ENCODE data around the gene RALGAPA1. TPM values are rescaled to one million over a fixed set of nuclear protein-coding genes. Genes with fewer than 3 reads are reported as not detected.

Gene RALGAPA1
- total RNA-seq, 1 experiment from 2014 or later: 31.7 TPM

- H3K4me3 Mint-ChIP-seq: no peak overlapping the region
- CTCF ChIA-PET: interaction anchor here (1.3 kb wide), 1 partner anchor 25 kb away, joined by 3 read pairs; the partner anchor contains the start of gene INSM2
These were observed 250.4 kb downstream of the RALGAPA1 start for GRCh38 chr14:35558680-35559079.

More at GRCh38 chr14:35558680-35559079, 250.4 kb downstream of the RALGAPA1 start:
- Mint-ChIP-seq H3K27me3 (ENCODE audit: low read depth) (no peaks in the 10 kb centered on the region), H3K36me3 (no peaks in the 10 kb centered on the region), H3K4me1 (peaks cover 16% of the 10 kb centered on the region), H3K9me3 (no peaks in the 10 kb centered on the region), H3K27ac (no peak overlapping the region)
- POLR2A ChIA-PET: no interaction called here
- no peak for DNase-seq (ENCODE audit: low spot score)
- no peak for TF ChIP-seq CBFB (CRISPR knock-in tag; IDR thresholded peaks at IDR 0.05; ENCODE audit: low read depth)
- TF ChIP-seq GTF2I (CRISPR knock-in tag; conservative IDR thresholded peaks at IDR 0.05): no peak
- TF ChIP-seq E2F5 (CRISPR knock-in tag; IDR thresholded peaks at IDR 0.05): no peak
- TF ChIP-seq MXD4 (CRISPR knock-in tag; IDR thresholded peaks at IDR 0.05; ENCODE audit: borderline replicate concordance): no peak
- TF ChIP-seq SMAD4 (CRISPR knock-in tag; IDR thresholded peaks at IDR 0.05): no peak
- no peak for TF ChIP-seq OVOL2 (CRISPR knock-in tag; IDR thresholded peaks at IDR 0.05; ENCODE audit: borderline replicate concordance)
- TF ChIP-seq RORB (CRISPR knock-in tag; IDR thresholded peaks at IDR 0.05): no peak
- TF ChIP-seq, protein P1, sequence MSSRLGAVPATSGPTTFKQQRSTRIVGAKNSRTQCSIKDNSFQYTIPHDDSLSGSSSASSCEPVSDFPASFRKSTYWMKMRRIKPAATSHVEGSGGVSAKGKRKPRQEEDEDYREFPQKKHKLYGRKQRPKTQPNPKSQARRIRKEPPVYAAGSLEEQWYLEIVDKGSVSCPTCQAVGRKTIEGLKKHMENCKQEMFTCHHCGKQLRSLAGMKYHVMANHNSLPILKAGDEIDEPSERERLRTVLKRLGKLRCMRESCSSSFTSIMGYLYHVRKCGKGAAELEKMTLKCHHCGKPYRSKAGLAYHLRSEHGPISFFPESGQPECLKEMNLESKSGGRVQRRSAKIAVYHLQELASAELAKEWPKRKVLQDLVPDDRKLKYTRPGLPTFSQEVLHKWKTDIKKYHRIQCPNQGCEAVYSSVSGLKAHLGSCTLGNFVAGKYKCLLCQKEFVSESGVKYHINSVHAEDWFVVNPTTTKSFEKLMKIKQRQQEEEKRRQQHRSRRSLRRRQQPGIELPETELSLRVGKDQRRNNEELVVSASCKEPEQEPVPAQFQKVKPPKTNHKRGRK (CRISPR knock-in tag; IDR thresholded peaks at IDR 0.05; ENCODE audit: borderline replicate concordance): no peak
- no peak for TF ChIP-seq PRRX2 (CRISPR knock-in tag; IDR thresholded peaks at IDR 0.05)
- TF ChIP-seq ATF3 (CRISPR knock-in tag; conservative IDR thresholded peaks at IDR 0.05): no peak
- TF ChIP-seq, protein P2, sequence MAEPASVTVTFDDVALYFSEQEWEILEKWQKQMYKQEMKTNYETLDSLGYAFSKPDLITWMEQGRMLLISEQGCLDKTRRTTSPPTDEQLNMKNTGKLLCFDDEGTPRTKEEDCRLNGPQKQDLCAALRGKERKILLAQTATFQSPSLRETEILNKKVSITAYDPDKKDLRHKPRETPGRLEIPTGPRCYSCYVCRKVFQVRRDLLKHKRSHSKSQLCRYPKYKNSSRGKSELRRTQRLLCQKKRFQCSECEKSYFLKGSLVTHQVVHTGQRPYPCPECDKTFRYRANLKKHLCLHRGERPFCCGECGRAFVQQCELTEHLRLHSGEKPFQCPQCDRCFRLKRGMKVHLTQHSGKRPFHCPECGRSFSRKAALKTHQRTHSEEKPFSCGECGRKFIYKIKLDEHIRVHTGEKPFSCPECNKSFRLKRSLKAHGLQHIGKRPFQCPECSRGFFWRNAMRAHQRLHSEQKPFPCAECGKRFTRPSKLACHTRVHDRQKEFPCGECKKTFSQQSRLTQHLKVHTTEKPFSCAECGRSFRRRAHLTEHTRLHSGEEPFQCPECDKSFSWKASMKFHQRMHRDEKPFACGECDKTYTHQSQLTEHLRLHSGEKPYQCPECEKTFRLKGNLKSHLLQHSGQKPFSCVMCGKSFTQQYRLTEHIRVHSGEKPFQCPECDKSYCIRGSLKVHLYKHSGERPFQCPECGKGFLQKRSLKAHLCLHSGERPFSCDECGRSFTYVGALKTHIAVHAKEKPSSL (CRISPR knock-in tag; conservative IDR thresholded peaks at IDR 0.05): no peak
- no peak for TF ChIP-seq GABPB1 (CRISPR knock-in tag; IDR thresholded peaks at IDR 0.05)
- TF ChIP-seq, protein P3, sequence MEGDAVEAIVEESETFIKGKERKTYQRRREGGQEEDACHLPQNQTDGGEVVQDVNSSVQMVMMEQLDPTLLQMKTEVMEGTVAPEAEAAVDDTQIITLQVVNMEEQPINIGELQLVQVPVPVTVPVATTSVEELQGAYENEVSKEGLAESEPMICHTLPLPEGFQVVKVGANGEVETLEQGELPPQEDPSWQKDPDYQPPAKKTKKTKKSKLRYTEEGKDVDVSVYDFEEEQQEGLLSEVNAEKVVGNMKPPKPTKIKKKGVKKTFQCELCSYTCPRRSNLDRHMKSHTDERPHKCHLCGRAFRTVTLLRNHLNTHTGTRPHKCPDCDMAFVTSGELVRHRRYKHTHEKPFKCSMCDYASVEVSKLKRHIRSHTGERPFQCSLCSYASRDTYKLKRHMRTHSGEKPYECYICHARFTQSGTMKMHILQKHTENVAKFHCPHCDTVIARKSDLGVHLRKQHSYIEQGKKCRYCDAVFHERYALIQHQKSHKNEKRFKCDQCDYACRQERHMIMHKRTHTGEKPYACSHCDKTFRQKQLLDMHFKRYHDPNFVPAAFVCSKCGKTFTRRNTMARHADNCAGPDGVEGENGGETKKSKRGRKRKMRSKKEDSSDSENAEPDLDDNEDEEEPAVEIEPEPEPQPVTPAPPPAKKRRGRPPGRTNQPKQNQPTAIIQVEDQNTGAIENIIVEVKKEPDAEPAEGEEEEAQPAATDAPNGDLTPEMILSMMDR (IDR thresholded peaks at IDR 0.05): no peak
- no peak for TF ChIP-seq KAT7 (CRISPR knock-in tag; IDR thresholded peaks at IDR 0.05; ENCODE audit: borderline replicate concordance)
- TF ChIP-seq JUN (CRISPR knock-in tag; IDR thresholded peaks at IDR 0.05): no peak
- no peak for TF ChIP-seq TEAD4 (CRISPR knock-in tag; IDR thresholded peaks at IDR 0.05)
- TF ChIP-seq, protein P4, sequence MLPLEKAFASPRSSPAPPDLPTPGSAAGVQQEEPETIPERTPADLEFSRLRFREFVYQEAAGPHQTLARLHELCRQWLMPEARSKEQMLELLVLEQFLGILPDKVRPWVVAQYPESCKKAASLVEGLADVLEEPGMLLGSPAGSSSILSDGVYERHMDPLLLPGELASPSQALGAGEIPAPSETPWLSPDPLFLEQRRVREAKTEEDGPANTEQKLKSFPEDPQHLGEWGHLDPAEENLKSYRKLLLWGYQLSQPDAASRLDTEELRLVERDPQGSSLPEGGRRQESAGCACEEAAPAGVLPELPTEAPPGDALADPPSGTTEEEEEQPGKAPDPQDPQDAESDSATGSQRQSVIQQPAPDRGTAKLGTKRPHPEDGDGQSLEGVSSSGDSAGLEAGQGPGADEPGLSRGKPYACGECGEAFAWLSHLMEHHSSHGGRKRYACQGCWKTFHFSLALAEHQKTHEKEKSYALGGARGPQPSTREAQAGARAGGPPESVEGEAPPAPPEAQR (CRISPR knock-in tag; IDR thresholded peaks at IDR 0.05): no peak
- TF ChIP-seq ZNF671 (CRISPR knock-in tag; IDR thresholded peaks at IDR 0.05): no peak
- TF ChIP-seq USF2 (CRISPR knock-in tag; IDR thresholded peaks at IDR 0.05): no peak
- ATAC-seq: peak; percentile 95

Measured in WTC11 (cell line).